GM21367 (cell line): Measurements from ENCODE around the gene FHDC1.

Experiments used
- ATAC-seq: cut with Tn5 transposase; IDR thresholded peaks from one replicate; pipeline ENCODE4 v1.9.1; 2021; ENCODE audit not compliant: unreplicated experiment

The FHDC1 gene

DNA sequence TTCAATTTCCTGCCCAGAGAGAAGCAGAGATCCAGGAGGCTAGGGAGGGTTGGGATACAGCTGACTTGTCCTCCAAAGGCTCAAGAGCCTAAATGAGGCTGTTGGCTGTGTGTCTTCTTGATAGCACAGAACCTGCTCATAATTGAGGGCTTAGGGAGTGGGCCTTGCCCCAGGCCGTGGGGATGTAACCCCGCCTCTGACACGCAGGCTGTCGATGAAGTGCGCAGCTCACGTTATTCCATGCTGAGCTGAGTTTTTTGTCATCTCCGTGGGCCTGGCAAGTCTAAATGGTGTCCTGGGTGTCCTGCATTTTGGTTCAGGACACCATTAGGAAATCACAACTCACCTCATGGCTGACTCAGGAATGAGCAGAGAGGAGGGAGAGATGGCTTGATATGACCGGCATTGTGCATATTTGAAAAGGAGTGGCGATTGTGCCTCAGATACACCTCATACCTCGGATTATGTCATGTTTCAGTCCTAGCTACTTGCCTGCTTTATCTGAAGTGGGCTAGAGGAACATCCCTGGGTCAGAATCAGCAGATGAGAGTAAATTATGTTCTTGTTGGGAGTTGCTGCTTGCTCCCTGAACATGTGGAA lies 43.7 kb downstream of the FHDC1 start:
- no peak for ATAC-seq

DNA sequence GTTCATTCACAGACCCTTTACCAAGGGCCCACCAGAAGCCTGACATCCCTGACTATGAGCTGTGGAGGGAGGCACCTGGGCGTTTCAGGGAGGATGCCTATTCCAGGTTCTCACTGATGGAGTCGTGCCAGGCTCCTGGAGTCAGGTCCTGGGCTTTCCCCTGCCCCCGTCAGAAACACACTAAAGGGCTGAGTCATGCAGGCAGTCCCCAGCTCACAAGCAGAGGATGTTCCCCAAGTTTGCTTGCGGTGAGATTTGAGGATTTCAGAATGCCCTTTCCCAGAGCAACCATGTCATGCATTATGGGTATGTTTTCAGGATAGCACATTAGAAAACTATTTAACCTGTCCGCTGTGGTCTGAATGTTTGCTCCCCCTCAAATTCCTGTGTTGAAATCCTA lies 45.2 kb downstream of the FHDC1 start:
- ATAC-seq: no peak

GRCh38 chr4:152981842-152982241 lies 45.7 kb downstream of the FHDC1 start:
- ATAC-seq: no peak

GRCh38 chr4:152983221-152983620 lies 47.1 kb downstream of the FHDC1 start:
- no peak for ATAC-seq

DNA sequence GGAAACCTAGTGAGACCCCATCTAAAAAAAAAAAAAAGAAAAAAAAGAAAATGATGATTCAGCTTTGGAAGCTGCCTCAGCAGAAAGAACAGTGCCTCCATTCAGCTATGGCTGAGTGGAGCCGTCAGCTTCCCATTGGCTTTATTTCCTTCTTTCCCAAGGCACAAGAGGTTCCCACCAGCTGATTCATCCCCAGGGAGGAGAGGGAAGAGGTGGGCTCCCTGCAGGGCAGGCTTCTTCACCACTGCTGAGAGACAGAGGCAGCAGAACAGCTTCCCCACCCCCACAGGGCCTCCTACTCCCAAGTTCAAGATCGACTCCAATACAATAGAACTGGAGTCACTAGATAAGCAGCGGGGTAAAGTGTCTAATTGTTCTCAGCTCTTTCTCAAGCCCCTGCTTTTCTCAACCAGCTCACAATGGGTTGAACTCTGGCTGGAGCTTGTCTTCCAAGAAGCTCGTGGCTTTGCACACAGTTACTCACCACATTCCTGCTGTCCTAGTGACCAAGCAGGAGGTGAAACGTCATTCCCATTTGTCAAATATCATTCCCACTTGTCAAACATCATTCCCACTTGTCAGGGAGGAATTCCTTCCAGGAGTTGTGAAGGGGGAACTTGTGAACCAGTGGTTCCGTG lies 47.8 kb downstream of the FHDC1 start:
- ATAC-seq: no peak

GRCh38 chr4:152988721-152989553 lies 52.8 kb downstream of the FHDC1 start:
- no peak for ATAC-seq

DNA sequence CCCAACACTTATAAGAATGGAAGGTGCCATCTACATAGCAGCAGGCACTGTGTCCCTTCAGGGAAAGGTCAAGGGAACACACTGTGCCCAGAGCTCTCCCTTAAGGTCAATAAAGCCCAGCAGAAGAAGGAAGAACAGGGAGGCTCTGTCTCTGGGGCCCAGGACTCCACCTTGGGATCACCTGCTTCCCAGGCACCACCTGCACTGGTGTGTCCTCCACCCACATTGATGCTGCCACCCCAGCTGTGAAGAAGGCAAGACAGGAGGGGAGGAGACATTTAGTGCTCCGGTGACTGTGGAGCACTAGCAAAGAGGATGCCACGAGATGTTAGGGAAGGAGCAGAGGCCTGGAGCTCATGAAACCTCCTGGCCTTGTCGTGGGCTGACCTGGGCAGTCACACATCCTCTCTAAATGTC lies 53.4 kb downstream of the FHDC1 start:
- no peak for ATAC-seq

- ATAC-seq: no peak
Measured at GRCh38 chr4:152990471-152991131, 54.5 kb downstream of the FHDC1 start.

- ATAC-seq: no peak
Measured at GRCh38 chr4:152991398-152991797, 55.3 kb downstream of the FHDC1 start.

DNA sequence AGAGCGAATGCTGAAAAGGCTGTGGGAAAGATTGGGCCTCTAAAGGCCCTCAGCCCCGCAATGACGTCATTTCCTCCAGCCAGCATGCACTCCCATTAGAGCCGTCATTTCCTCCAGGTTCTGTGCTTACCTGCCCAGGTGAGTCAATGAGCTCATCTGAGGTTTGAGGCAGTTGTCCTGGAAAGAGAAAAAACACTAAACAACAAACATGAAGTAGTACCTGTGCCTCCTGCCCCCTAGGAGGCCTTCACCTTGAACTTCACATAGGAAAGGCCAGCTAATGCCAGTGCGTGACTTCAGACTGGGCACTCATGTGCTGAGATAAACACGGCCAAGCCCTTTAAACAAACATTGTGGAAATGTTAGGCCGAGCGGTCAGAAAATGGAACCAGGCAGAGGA lies 55.9 kb downstream of the FHDC1 start:
- ATAC-seq: no peak

GRCh38 chr4:152992466-152992865 lies 56.3 kb downstream of the FHDC1 start:
- ATAC-seq: no peak

DNA sequence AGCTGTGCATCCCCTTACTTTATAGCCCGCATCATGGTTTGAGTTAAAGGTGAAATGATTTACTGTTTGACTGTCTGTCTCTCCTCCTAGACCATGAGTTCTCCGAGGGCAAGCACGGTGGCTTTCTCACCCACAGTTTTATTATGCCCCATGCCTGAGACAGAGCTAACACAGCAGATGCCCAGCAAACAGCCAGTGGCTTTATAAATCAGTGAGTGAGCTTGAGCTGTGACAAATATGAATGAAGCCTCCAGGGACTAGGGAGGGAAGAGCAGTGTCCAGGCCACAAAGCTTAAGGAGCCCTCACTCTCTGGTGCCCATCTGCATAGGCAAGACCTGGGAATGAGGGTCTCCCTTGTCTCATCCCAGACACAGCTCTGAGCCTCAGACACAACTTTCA lies 57.9 kb downstream of the FHDC1 start:
- ATAC-seq: no peak

GRCh38 chr4:152996111-152996571 lies 60.0 kb downstream of the FHDC1 start:
- ATAC-seq: no peak

GRCh38 chr4:152996672-152997071 lies 60.5 kb downstream of the FHDC1 start:
- ATAC-seq: no peak

DNA sequence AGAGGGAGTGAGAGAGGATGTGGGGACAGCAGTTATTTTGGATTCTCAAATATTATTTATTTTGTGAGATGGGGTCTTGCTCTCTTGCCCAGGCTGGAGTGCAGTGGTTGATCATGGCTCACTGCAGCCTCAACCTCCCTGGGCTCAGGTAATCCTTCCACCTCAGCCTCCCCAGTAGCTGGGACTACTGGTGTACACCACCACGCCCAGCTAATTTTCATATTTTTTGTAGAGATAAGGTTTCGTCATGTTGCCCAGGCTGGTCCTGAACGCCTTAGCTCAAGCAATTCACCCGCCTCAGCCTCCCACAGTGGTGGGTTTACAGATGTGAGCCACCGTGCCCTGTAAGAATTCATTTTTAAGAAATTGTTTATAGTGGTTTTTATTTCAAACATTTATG lies 61.2 kb downstream of the FHDC1 start:
- ATAC-seq: no peak

DNA sequence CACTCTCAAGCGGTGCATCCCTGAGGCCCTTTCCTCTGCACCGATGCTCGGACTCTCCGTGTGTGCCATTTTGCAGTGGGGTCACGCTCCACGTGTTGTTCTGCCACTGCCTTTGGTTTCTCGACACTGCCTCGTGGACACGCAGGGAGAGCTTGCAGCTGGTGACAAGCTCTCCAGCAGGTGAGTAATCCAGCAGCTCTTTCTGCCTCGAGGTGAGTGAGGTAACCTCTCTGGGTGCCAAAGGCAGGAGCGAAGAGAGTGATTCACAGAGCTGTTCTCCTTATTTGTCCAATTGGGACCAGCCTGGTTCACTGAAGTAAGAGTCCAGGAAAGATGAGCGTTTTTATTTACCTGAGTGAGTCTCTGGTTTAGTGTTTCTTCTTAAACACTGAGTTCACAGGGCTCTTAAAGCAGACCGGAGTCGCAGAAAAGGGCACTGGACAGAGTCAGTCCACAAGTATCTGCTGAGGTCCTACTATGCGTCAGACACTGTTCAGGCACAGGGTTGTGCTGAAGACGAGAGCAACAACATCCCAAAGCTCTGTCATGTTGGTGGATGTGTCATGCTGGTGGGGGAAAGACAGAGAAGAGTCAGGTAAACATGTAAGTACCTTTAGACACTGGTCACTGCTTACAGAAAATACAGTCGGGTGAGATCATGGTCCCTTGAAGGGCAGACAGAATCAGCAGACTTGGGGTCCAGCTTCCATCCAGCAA lies 61.8 kb downstream of the FHDC1 start:
- no peak for ATAC-seq

- no peak for ATAC-seq
Measured at GRCh38 chr4:152998861-152999260, 62.7 kb downstream of the FHDC1 start.

DNA sequence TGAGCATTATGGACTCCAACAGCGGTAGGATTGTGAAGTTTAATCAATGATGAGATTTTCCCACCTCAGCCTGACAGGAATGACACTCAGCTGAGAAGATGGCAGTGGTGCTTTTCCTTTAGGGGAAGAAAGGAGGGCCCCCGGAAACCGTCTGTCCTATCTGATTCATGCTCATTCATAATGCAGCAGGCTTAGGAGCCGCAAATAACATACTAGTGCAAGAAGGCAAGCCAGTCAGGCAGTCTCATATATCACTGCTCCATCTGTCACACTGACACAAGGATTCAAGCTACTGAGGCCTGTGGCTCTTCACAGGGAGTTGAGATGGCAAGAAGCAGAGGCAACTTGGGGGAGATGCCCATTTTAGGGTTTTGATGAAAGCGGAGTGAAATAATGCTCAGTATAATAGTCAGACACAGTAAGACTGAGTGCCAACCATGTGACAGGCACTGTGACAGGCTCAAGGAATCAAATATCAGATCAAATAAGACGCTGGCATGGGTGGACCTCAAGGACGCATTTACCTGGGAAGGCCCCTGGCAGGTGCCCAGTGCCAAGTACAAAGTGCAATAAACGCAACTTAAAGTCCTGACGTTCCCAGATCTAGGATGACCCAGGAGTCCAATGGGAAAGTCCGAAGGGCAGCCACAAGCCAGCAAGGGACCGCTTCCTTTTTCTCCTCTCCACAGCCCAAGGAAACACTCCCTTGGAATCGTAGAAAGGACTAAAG lies 63.4 kb downstream of the FHDC1 start:
- no peak for ATAC-seq

DNA sequence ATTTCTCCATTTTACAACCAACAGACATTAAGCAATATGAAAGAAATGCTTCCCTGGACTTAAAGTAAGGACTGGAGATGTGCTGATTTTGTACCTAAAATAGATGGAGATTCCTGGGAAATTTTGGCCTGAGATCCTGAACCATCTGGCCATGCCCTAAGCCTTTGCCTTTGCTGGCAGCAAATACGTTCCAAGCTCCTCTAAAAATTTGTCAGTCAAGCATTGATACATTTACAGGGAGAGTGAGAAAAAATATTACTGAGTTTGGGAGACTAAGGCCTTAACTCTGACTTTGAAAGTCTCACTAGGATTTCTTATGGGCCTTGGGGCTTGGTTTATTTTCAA lies 63.9 kb downstream of the FHDC1 start:
- ATAC-seq: no peak

GRCh38 chr4:153001626-153002025 lies 65.5 kb downstream of the FHDC1 start:
- ATAC-seq: no peak
